CD4-positive, alpha-beta T cell treated with Interleukin-6 for 4 hours (primary cell): ENCODE data around the gene RP2.

Experiments used
- DNase-seq: peaks from one replicate; pipeline ENCODE4 v3.0.0-alpha.2; 2020; ENCODE audit warnings: mixed read lengths

Gene RP2

DNA sequence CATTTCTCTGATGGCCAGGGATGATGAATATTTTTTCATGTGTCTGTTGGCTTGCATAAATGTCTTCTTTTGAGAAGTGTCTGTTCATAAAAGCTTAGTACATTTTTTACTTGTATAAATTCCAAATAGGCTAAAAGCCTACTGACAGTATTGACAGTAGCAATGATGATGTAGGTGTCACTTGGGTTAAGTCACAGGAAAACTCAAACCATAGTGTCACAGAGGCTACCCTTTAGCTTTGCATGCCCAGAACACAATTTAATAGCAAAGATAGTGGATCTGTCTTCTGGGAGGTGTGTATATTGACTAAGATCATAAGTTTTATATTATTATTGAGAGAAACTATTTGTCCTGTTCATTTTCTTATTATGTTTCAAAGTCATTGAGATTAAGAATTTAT lies 8.1 kb downstream of the RP2 start:
- DNase-seq = no peak

DNA sequence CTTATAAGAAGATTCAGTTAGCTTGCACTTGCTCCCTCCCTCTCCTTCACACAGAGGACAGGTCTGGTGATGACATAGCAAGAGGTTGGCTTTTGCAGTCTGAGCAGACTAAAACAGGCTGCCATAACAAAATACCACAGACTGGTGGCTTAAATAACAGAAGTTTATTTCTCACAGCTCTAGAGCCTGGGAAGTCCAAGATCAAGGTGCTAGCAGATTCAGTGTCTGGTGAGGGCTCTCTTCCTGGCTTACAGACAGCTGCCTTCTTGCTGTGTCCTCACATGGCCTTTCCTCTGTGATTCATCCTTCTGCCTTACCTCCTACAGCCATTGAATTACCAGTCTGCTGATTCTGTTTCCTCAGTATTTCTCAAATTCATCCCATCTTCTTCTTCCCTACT lies 13.1 kb downstream of the RP2 start:
- DNase-seq = no peak

GRCh38 chrX:46850771-46851170 lies 13.9 kb downstream of the RP2 start:
- DNase-seq = no peak

- DNase-seq = no peak
Observed at GRCh38 chrX:46856483-46856882, 19.6 kb downstream of the RP2 start.

DNA sequence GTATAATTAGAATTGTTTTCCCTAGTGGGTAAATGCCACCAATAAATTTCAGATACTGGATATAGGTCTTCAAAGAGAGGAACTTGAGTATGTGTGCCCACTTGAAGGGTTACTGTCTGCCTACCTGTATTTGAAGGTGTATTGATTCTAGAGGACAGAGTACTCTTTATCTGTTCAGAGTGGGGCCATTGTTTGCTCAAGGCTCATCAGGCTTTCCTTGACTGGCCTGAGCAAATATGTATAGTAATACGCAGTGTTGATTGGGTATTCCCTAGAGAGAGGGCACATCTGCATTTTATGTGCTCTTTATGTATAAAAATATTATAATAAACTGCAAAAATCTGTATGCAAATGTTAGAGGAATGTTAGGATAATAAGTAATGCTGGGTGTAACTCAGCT lies 23.7 kb downstream of the RP2 start:
- DNase-seq = no peak

- DNase-seq = no peak
Observed at GRCh38 chrX:46863072-46863471, 26.2 kb downstream of the RP2 start.

GRCh38 chrX:46864606-46865005 lies 27.8 kb downstream of the RP2 start:
- no peak for DNase-seq

DNA sequence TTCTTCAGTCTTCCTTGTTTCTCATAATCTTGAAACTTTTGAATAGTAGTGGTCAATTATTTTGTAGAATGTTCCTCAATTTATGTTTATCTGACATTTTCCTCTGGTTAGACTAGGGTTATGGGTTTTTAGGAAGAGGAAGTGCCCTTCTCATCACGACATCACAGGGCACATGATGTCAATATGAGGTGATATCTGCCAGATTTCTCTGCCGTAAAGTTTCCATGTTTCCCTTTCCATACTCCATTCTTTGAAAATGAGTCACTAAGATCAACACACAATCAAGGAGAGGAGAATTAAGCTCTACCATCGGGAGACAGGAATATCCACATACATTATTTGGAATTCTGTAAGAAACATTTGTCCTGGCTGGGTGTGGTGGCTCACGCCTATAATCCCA lies 28.4 kb downstream of the RP2 start:
- no peak for DNase-seq

DNA sequence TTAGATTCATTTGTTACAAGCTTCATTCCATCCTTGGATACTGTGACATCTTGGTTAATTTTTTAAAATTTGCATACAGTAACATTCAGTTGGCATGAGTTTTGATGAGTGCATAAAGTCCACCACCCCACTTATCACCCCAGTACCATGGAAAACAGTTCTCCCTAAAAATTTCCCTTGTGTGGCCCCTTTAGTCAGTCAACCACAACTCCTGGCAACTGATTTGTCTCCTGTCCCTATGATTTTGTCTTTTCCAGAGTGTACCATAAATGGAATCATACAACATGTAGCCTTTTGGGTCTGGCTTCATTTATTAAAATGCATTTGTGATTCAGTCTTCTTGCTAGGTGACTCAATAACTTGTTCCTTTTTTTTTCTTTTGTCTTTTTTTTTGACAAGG lies 29.9 kb downstream of the RP2 start:
- DNase-seq = no peak

GRCh38 chrX:46873746-46874145 lies 36.9 kb downstream of the RP2 start:
- DNase-seq = no peak

DNA sequence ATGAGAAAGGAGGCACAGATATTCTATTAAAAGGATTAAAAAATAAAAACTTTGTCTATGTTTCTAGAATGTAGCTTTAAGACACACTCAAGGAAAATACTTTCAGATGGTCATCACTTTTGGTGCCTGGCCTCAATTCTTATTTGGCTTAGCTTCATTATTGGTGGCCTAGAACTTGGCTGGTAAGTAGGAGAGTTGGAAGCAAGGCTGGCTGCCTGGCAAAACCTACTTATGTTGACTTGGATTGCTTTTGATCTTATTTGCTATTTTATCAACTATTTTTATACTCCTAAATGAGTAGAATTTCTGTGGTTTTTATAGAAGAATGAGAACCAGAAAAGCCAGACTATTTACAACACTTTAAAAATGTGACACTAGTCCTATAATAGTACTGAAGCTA lies 40.1 kb downstream of the RP2 start:
- DNase-seq = no peak

GRCh38 chrX:46882266-46882665 lies 45.4 kb downstream of the RP2 start:
- DNase-seq = no peak

DNA sequence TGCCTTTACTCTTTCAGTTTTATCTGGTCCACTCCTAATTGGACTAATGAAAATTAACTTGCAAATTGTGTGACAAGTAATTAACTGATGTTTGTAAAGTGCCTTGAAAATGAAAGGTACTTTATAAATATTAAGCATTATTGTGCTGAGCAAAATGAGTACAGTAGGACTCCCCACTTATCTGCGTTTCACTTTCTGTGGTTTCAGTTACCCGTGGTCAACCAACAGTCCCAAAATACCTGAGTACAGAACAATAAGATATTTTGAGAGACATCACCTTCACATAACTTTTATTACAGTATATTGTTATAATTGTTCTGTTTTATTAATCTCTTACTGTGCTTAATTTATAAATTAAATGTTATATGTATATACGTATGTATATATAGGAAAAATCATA lies 48.0 kb downstream of the RP2 start:
- no peak for DNase-seq

- DNase-seq = no peak
Observed at GRCh38 chrX:46898207-46898606, 61.4 kb downstream of the RP2 start.

- peak; percentile 65 for DNase-seq
Observed at GRCh38 chrX:46903458-46904242, 66.8 kb downstream of the RP2 start.

GRCh38 chrX:46904626-46905025 lies 67.8 kb downstream of the RP2 start:
- no peak for DNase-seq

GRCh38 chrX:46910415-46910814 lies 73.6 kb downstream of the RP2 start:
- no peak for DNase-seq

DNA sequence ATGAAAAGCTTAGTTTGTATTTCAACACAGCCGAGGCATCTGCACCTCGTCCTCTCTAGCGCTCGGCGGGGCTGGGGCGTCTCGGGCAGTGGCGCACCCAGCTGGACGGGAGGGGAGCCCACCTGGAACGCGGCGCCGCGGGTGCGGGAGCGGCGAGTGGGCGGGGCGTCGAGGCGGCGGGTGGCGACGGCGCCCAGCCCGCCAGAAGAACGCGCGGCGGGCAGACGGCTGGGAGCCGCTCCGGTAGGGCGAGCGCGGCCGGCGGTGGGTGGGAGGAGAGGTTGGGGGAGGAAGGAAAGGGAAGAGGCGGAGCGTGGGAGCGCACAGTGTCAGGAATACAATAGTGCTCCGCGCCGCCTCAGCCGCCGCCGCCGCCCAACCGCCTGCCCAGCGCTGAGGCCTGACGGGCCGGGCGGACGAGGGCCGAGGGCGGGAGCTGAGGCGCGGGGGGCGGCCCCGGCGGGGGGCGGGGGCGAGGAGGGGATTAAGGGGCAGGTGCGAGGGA lies 75.3 kb downstream of the RP2 start, which contains the start of gene JADE3:
TSS of gene JADE3 (plus strand) at position 324 of the 505 bp plus-strand sequence. CDS start 72,474 bp downstream, outside the sequence.
- peak; percentile 54 for DNase-seq

DNA sequence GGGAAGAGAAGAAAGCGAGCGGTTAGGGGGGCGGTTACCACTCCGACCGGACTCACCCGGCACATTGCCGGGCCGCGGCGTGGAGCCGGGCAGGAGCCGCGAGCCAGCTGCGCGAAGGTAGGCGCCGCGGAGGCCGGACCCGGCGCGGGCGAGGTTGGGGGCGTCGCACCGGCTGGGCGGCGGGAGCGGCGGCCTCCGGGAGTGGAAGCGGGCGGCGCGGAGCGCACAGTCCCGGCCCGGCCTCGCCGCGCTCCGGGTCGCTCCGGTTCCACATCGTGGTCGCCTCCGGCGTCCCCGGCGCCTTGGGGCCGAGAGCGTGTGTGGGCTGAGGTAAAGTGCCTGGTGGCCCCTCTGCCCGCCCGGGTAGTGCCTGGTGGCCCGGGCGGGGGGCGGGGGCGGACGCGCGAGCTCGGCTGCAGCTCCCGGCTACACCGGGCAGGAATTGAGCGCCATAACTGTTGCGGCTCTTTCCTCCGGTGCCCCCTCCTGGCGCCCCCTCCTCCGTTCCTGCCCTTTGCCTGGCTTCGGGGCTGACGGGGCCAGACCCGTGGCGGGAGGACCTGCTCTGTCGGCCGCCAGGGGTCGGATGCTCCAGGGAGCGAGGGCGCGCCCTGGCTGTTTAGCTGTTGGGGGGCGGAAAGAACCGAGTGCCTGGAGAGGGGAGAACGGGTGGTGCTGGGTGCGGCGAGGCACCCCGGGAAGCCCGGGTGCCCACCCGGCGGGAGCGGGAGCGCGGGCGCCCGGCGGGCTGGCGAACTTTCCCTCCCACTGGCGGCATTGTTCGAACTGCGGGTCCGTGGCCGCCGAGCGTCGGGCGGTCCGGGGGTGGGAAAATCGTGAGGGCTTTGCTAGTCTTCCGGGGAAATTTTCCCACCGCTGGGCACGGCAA lies 76.0 kb downstream of the RP2 start:
- DNase-seq = peak; percentile 36

GRCh38 chrX:46913667-46914066 lies 76.8 kb downstream of the RP2 start:
- peak; percentile 6 for DNase-seq

GRCh38 chrX:46916273-46916672 lies 79.4 kb downstream of the RP2 start:
- DNase-seq = no peak

DNA sequence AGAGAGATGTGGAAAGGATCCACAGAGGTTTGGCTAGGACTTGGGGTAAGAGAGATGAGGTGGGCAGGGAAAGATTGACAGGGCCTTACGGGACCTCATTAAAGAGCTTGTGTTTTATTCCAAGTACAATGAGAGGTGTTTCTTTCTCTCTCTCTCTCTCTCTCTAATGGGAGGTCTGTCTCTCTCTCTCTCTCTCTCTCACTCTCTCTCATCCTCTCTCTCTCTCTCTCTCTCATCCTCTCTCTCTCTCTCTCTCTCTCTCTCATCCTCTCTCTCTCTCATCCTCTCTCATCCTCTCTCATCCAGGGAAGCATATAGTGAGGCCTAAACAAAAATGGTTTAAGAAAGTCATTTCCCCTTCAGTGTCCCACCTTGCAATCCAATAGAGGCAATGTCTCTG lies 80.8 kb downstream of the RP2 start:
- DNase-seq = no peak

- DNase-seq = no peak
Observed at GRCh38 chrX:46918434-46918833, 81.6 kb downstream of the RP2 start.

DNA sequence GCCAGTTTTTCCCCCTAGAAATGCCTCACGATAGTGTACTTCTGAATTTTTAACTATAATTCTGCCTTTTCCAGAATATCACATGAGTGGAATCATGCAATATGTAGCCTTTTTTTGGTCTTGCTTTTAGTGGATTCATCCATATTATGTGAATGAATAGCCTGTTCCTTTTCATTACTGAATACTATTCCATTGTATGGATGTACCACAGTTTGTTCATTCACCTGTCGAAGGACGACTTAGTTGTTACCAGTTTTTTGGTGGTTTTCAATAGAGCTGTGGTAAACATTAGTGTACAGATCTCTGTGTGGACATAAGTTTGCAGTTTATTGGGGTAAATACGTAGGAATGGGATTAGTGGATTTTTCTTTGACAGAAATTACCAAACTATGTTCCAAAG lies 83.4 kb downstream of the RP2 start:
- no peak for DNase-seq
